Activated CD4-positive, alpha-beta T cell treated with anti-CD3 and anti-CD28 coated beads for 36 hours (primary cell): ENCODE measurements around the gene DLGAP3. TPM values are rescaled to one million over a fixed set of nuclear protein-coding genes. Genes with fewer than 3 reads are reported as not detected.

ENCODE experiments used
- ATAC-seq: fragments of 200-7000 bp; cut with Tn5 transposase; one replicate; pipeline ENCODE4 v1.10.0; 2021; ENCODE audit warnings: mild to moderate bottlenecking, moderate library complexity
- CTCF ChIA-PET: fragments of 350-600 bp; sonication (Branson Sonifier 250); formaldehyde crosslinking; loops from one replicate; lab custom pipeline; 2021; ENCODE audit warnings: antibody characterized with exemption; lab: Charles Lee
- POLR2A ChIA-PET: fragments of 350-600 bp; sonication (Branson Sonifier 250); formaldehyde crosslinking; loops from one replicate; lab custom pipeline; 2021; ENCODE audit warnings: antibody characterized with exemption, inconsistent platforms; lab: Charles Lee
- DNase-seq: peaks from one replicate; pipeline ENCODE4 v3.0.0-alpha.2; 2020
- H3K27ac Mint-ChIP-seq: one replicate; pipeline ENCODE4 v1.8.0; 2021; ENCODE audit warnings: mixed read lengths
- H3K27me3 Mint-ChIP-seq: one replicate; pipeline ENCODE4 v1.8.0; 2021; ENCODE audit warnings: mixed read lengths
- H3K36me3 Mint-ChIP-seq: one replicate; pipeline ENCODE4 v1.8.0; 2021; ENCODE audit warnings: low read depth, mixed read lengths
- H3K4me1 Mint-ChIP-seq: one replicate; pipeline ENCODE4 v1.8.0; 2021; ENCODE audit warnings: mixed read lengths
- H3K4me3 Mint-ChIP-seq: one replicate; pipeline ENCODE4 v1.8.0; 2021; ENCODE audit warnings: mild to moderate bottlenecking, moderate library complexity, mixed read lengths
- H3K9me3 Mint-ChIP-seq: one replicate; pipeline ENCODE4 v1.8.0; 2021; ENCODE audit warnings: low read depth, mixed read lengths
- intact Hi-C, 2 experiments: fragments of 100-400 bp; cut with DNase I in 1 of 2; cut with micrococcal nuclease in 1 of 2; formaldehyde crosslinking; loops; one replicate each; pipeline versions ENCODE4 v1.14.2 to v1.15.1; 2022 to 2024; cut with DNase I, micrococcal nuclease
- total RNA-seq, 2 experiments: library from RNA; stranded (reverse); gene quantifications; one replicate each; pipeline ENCODE4 v1.2.3, GENCODE V29; 2021

The DLGAP3 gene
- total RNA-seq, 2 experiments from 2014 or later, result 0.63 to 0.66 TPM

GRCh38 chr1:34927316-34927715, 2.1 kb downstream of the DLGAP3 start:
- POLR2A ChIA-PET, result no interaction called here
- Mint-ChIP-seq H3K27me3 (peaks cover 58% of the 10 kb centered on the region), H3K4me1 (peaks cover 7% of the 10 kb centered on the region), H3K4me3 (no peak overlapping the region), H3K36me3 (no peaks in the 10 kb centered on the region), H3K27ac (no peak overlapping the region), H3K9me3 (no peaks in the 10 kb centered on the region)
- intact Hi-C loops, result no loop called here
- CTCF ChIA-PET, result interaction anchor here (0.7 to 0.9 kb wide), 3 partner anchors 10 to 102 kb away, joined by 3 read pairs; no protein-coding TSS in a partner anchor
- ATAC-seq (no peak), DNase-seq (no peak)

GRCh38 chr1:34926894-34927293, 2.6 kb downstream of the DLGAP3 start:
- Mint-ChIP-seq H3K27me3 (peaks cover 56% of the 10 kb centered on the region), H3K27ac (no peak overlapping the region), H3K4me1 (peaks cover 7% of the 10 kb centered on the region), H3K9me3 (no peaks in the 10 kb centered on the region), H3K36me3 (no peaks in the 10 kb centered on the region), H3K4me3 (no peak overlapping the region)
- CTCF ChIA-PET, result interaction anchor here (0.7 to 1.2 kb wide), 3 partner anchors 10 to 102 kb away, joined by 3 read pairs; no protein-coding TSS in a partner anchor
- intact Hi-C loops, result no loop called here
- DNase-seq (no peak), ATAC-seq (no peak)
- POLR2A ChIA-PET, result no interaction called here

- Mint-ChIP-seq H3K4me1 (peaks cover 7% of the 10 kb centered on the region), H3K27ac (no peak overlapping the region), H3K4me3 (no peak overlapping the region), H3K27me3 (peaks cover 60% of the 10 kb centered on the region), H3K36me3 (no peaks in the 10 kb centered on the region), H3K9me3 (no peaks in the 10 kb centered on the region)
- intact Hi-C loops, result no loop called here
- CTCF ChIA-PET, result interaction anchor here (0.6 to 1.5 kb wide), 5 partner anchors 10 to 1733 kb away, joined by 3 to 5 read pairs (median 5); no protein-coding TSS in a partner anchor
- DNase-seq, result no peak
- ATAC-seq, result no peak
- POLR2A ChIA-PET, result no interaction called here
Measured at GRCh38 chr1:34926156-34926555, 3.3 kb downstream of the DLGAP3 start.

- CTCF ChIA-PET, result interaction anchor here (0.6 to 1.5 kb wide), 5 partner anchors 10 to 1732 kb away, joined by 3 to 5 read pairs (median 5); no protein-coding TSS in a partner anchor
- POLR2A ChIA-PET, result no interaction called here
Measured at GRCh38 chr1:34925730-34926129, 3.7 kb downstream of the DLGAP3 start.

GRCh38 chr1:34924759-34925555, 4.5 kb downstream of the DLGAP3 start:
- Mint-ChIP-seq H3K27ac (no peak overlapping the region), H3K27me3 (peaks cover 61% of the 10 kb centered on the region)

More at GRCh38 chr1:34925730-34926129, 3.7 kb downstream of the DLGAP3 start:
- Mint-ChIP-seq H3K27me3 (peaks cover 58% of the 10 kb centered on the region), H3K9me3 (no peaks in the 10 kb centered on the region), H3K4me3 (no peak overlapping the region), H3K27ac (no peak overlapping the region), H3K4me1 (peaks cover 7% of the 10 kb centered on the region), H3K36me3 (no peaks in the 10 kb centered on the region)
- ATAC-seq, result no peak
- DNase-seq, result no peak
- intact Hi-C loops, result no loop called here

GRCh38 chr1:34923490-34923889, 6.0 kb downstream of the DLGAP3 start:
- CTCF ChIA-PET, result interaction anchor here (0.6 to 1.1 kb wide), 2 partner anchors 62 to 147 kb away, joined by 3 read pairs; partner anchors contain the start of gene TMEM35B
- H3K36me3 Mint-ChIP-seq, result no peaks in the 10 kb centered on the region
- H3K4me1 Mint-ChIP-seq, result peaks cover 5% of the 10 kb centered on the region
- intact Hi-C loops, result no loop called here
- peaks cover 60% of the 10 kb centered on the region for H3K27me3 Mint-ChIP-seq
- DNase-seq, result no peak
- no peak for ATAC-seq
- no peak overlapping the region for H3K4me3 Mint-ChIP-seq
- POLR2A ChIA-PET, result no interaction called here
- H3K9me3 Mint-ChIP-seq, result no peaks in the 10 kb centered on the region
- no peak overlapping the region for H3K27ac Mint-ChIP-seq

More at GRCh38 chr1:34924759-34925555, 4.5 kb downstream of the DLGAP3 start:
- ATAC-seq, result no peak
- Mint-ChIP-seq H3K36me3 (no peaks in the 10 kb centered on the region), H3K4me1 (peaks cover 7% of the 10 kb centered on the region), H3K4me3 (no peak overlapping the region), H3K9me3 (no peaks in the 10 kb centered on the region)
- POLR2A ChIA-PET, result no interaction called here
- intact Hi-C loops, result no loop called here
- CTCF ChIA-PET, result interaction anchor here (0.7 to 1.5 kb wide), 4 partner anchors 9 to 61 kb away, joined by 3 to 5 read pairs (median 4); no protein-coding TSS in a partner anchor
- peak; percentile 79 for DNase-seq

GRCh38 chr1:34918977-34919561, 10.4 kb downstream of the DLGAP3 start:
- POLR2A ChIA-PET, result no interaction called here
- CTCF ChIA-PET, result no interaction called here
- DNase-seq, result peak; percentile 34
- Mint-ChIP-seq H3K4me1 (peaks cover 2% of the 10 kb centered on the region), H3K27ac (no peak overlapping the region), H3K9me3 (no peaks in the 10 kb centered on the region), H3K36me3 (no peaks in the 10 kb centered on the region), H3K27me3 (peaks cover 37% of the 10 kb centered on the region), H3K4me3 (no peak overlapping the region)
- ATAC-seq, result peak; percentile 33
- intact Hi-C loops, result no loop called here

- H3K36me3 Mint-ChIP-seq, result no peaks in the 10 kb centered on the region
- peaks cover 2% of the 10 kb centered on the region for H3K4me1 Mint-ChIP-seq
- no peaks in the 10 kb centered on the region for H3K9me3 Mint-ChIP-seq
- DNase-seq (no peak), ATAC-seq (no peak)
- ChIA-PET CTCF (no interaction called here), POLR2A (no interaction called here)
- peaks cover 33% of the 10 kb centered on the region for H3K27me3 Mint-ChIP-seq
- intact Hi-C loops, result no loop called here
- no peak overlapping the region for H3K27ac Mint-ChIP-seq
- no peak overlapping the region for H3K4me3 Mint-ChIP-seq
Measured at GRCh38 chr1:34918386-34918976, 11.0 kb downstream of the DLGAP3 start.

- Mint-ChIP-seq H3K36me3 (no peaks in the 10 kb centered on the region), H3K9me3 (no peaks in the 10 kb centered on the region), H3K4me3 (no peak overlapping the region), H3K4me1 (peaks cover 2% of the 10 kb centered on the region), H3K27me3 (peaks cover 22% of the 10 kb centered on the region), H3K27ac (no peak overlapping the region)
- ChIA-PET POLR2A (no interaction called here), CTCF (no interaction called here)
- DNase-seq (no peak), ATAC-seq (no peak)
- intact Hi-C loops, result no loop called here
Measured at GRCh38 chr1:34917017-34917416, 12.4 kb downstream of the DLGAP3 start.

- Mint-ChIP-seq H3K9me3 (no peaks in the 10 kb centered on the region), H3K4me3 (no peak overlapping the region), H3K36me3 (no peaks in the 10 kb centered on the region), H3K27ac (no peak overlapping the region), H3K4me1 (peaks cover 2% of the 10 kb centered on the region), H3K27me3 (peaks cover 15% of the 10 kb centered on the region)
- DNase-seq, result no peak
- CTCF ChIA-PET, result interaction anchor here (0.8 to 0.9 kb wide), 2 partner anchors 8 to 10 kb away, joined by 3 to 5 read pairs; no protein-coding TSS in a partner anchor
- POLR2A ChIA-PET, result no interaction called here
- intact Hi-C loops, result no loop called here
- no peak for ATAC-seq
Measured at GRCh38 chr1:34916104-34916503, 13.3 kb downstream of the DLGAP3 start.

GRCh38 chr1:34915521-34915920, 13.9 kb downstream of the DLGAP3 start:
- no peak overlapping the region for H3K4me3 Mint-ChIP-seq
- peaks cover 15% of the 10 kb centered on the region for H3K27me3 Mint-ChIP-seq
- no peaks in the 10 kb centered on the region for H3K9me3 Mint-ChIP-seq
- ATAC-seq (no peak), DNase-seq (no peak)
- ChIA-PET CTCF (interaction anchor here (0.8 to 0.9 kb wide), 2 partner anchors 9 to 11 kb away, joined by 3 to 5 read pairs; no protein-coding TSS in a partner anchor), POLR2A (no interaction called here)
- H3K4me1 Mint-ChIP-seq, result peaks cover 2% of the 10 kb centered on the region
- intact Hi-C loops, result no loop called here
- no peaks in the 10 kb centered on the region for H3K36me3 Mint-ChIP-seq
- H3K27ac Mint-ChIP-seq, result no peak overlapping the region
